Measurements from ENCODE around the gene PDSS2. TPM values are rescaled to one million over a fixed set of nuclear protein-coding genes. Genes with fewer than 3 reads are reported as not detected.

The PDSS2 gene
- total RNA-seq, 1 experiment from 2014 or later: 14.8 TPM

DNA sequence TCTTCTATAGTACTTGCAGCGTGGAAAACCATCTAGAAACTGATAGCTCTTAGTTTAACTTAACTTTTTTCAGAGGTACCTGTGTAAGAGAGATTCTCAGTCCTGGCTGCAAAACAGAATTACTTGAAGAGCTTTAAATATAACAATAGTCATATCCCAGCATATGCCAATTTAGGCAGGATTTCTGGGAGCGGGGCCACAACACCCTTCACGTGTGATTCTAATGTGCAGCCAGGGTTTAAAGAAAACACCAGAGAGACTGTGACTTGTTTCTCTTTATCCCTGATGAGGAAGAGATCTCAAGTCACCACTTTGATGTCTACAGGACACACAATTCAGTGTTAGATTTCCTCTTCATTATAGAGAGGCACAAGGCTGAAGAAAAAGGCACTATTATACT lies 103.7 kb downstream of the PDSS2 start:
- H3K9me3 Mint-ChIP-seq (ENCODE audit: low read depth, unreplicated experiment): no peaks in the 10 kb centered on the region
- no peak for DNase-seq
- CTCF ChIA-PET: no interaction called here
- no peak overlapping the region for H3K4me3 Mint-ChIP-seq (ENCODE audit: low read depth, unreplicated experiment)
- intact Hi-C loops (cut with micrococcal nuclease; ENCODE audit: unreplicated experiment): no loop called here
- H3K27ac Mint-ChIP-seq (ENCODE audit: unreplicated experiment): no peak overlapping the region
- H3K27me3 Mint-ChIP-seq (ENCODE audit: unreplicated experiment): no peaks in the 10 kb centered on the region
- no peaks in the 10 kb centered on the region for H3K4me1 Mint-ChIP-seq (ENCODE audit: low read depth, unreplicated experiment)
- H3K36me3 Mint-ChIP-seq (ENCODE audit: insufficient read depth, unreplicated experiment): no peaks in the 10 kb centered on the region
- BruUV-seq (replicated peaks): no TSS peak
- TF ChIP-seq, protein P1, sequence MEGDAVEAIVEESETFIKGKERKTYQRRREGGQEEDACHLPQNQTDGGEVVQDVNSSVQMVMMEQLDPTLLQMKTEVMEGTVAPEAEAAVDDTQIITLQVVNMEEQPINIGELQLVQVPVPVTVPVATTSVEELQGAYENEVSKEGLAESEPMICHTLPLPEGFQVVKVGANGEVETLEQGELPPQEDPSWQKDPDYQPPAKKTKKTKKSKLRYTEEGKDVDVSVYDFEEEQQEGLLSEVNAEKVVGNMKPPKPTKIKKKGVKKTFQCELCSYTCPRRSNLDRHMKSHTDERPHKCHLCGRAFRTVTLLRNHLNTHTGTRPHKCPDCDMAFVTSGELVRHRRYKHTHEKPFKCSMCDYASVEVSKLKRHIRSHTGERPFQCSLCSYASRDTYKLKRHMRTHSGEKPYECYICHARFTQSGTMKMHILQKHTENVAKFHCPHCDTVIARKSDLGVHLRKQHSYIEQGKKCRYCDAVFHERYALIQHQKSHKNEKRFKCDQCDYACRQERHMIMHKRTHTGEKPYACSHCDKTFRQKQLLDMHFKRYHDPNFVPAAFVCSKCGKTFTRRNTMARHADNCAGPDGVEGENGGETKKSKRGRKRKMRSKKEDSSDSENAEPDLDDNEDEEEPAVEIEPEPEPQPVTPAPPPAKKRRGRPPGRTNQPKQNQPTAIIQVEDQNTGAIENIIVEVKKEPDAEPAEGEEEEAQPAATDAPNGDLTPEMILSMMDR (IDR thresholded peaks at IDR 0.05; ENCODE audit: unreplicated experiment): no peak

DNA sequence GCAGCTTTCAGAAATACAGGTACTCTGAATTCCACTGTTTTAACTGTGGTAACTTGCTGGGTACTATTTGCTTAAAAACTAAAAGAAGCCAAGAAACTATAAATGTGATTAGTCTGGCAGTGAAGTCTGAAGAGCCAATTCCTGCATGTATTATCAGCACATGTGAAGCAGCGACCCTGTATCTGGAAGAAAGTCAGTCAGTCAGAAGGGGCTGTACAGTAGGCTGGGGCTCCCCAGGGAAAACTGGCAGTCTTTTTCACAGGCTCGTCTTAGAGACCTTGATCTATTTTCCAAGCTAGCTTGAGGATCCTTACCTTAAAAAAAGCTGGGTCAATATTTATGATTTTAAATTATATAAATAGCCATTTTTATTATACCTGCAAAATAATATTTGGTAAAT lies 104.9 kb downstream of the PDSS2 start:
- TF ChIP-seq, protein P1 (IDR thresholded peaks at IDR 0.05; ENCODE audit: unreplicated experiment): no peak
- DNase-seq: no peak
- H3K4me1 Mint-ChIP-seq (ENCODE audit: low read depth, unreplicated experiment): no peaks in the 10 kb centered on the region
- no peak overlapping the region for H3K4me3 Mint-ChIP-seq (ENCODE audit: low read depth, unreplicated experiment)
- no peaks in the 10 kb centered on the region for H3K9me3 Mint-ChIP-seq (ENCODE audit: low read depth, unreplicated experiment)
- no peak overlapping the region for H3K27ac Mint-ChIP-seq (ENCODE audit: unreplicated experiment)
- CTCF ChIA-PET: no interaction called here
- intact Hi-C loops (cut with micrococcal nuclease; ENCODE audit: unreplicated experiment): no loop called here
- no TSS peak for BruUV-seq (replicated peaks)
- H3K36me3 Mint-ChIP-seq (ENCODE audit: insufficient read depth, unreplicated experiment): no peaks in the 10 kb centered on the region
- no peaks in the 10 kb centered on the region for H3K27me3 Mint-ChIP-seq (ENCODE audit: unreplicated experiment)

DNA sequence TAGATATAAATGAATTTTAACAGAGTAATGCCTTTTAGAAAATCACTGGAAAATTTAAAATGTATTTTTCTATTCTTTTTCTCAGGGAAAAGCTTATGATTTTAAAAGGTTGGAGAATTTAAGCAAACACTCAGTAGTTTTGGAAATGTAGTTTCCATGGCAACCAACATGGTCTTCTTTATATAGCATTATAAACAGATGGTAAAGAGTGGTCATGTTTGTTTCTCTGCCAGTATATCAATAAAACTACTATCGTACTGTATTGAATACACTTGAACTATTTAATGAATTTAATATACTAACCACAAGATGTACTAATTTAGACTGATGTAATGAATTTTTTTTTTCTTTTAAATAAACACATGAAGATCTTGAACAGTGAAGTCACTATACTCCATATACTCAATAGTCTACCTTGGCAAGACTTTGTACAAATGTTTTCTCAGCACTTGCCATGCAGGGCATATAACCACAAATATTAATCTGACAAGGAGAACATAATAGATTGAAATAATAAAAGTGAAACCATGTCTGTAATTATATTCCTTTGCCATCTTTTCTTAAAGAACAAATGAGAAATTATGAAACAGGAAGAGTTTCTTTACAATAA lies 105.5 kb downstream of the PDSS2 start:
- TF ChIP-seq, protein P1 (IDR thresholded peaks at IDR 0.05; ENCODE audit: unreplicated experiment): no peak
- no TSS peak for BruUV-seq (replicated peaks)
- Mint-ChIP-seq H3K27ac (ENCODE audit: unreplicated experiment) (no peak overlapping the region), H3K27me3 (ENCODE audit: unreplicated experiment) (no peaks in the 10 kb centered on the region), H3K4me1 (ENCODE audit: low read depth, unreplicated experiment) (no peaks in the 10 kb centered on the region), H3K9me3 (ENCODE audit: low read depth, unreplicated experiment) (no peaks in the 10 kb centered on the region), H3K36me3 (ENCODE audit: insufficient read depth, unreplicated experiment) (no peaks in the 10 kb centered on the region), H3K4me3 (ENCODE audit: low read depth, unreplicated experiment) (no peak overlapping the region)
- DNase-seq: no peak
- intact Hi-C loops (cut with micrococcal nuclease; ENCODE audit: unreplicated experiment): no loop called here
- CTCF ChIA-PET: no interaction called here

DNA sequence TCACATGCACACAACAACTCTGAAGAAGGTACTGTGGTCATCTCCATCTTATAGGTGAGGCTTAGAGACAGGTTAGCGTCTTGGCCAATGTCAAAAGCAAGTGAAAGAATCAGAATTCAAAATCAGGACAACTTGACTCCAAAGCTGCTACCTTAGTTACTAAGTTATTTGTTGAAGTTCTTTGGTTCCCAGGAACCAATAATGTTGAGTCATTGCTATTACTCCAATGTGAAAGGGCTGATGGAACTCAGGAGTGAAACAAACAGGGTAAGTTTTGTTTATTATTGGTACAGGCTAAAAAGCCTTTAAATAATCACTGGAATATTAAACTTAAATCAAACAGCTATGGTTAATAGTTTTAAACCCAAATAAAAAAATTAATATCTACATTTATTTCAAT lies 111.1 kb downstream of the PDSS2 start:
- Mint-ChIP-seq H3K36me3 (ENCODE audit: insufficient read depth, unreplicated experiment) (no peaks in the 10 kb centered on the region), H3K4me3 (ENCODE audit: low read depth, unreplicated experiment) (no peak overlapping the region), H3K4me1 (ENCODE audit: low read depth, unreplicated experiment) (no peaks in the 10 kb centered on the region), H3K27me3 (ENCODE audit: unreplicated experiment) (no peaks in the 10 kb centered on the region), H3K9me3 (ENCODE audit: low read depth, unreplicated experiment) (no peaks in the 10 kb centered on the region), H3K27ac (ENCODE audit: unreplicated experiment) (no peak overlapping the region)
- no peak for DNase-seq
- CTCF ChIA-PET: no interaction called here
- TF ChIP-seq, protein P1 (IDR thresholded peaks at IDR 0.05; ENCODE audit: unreplicated experiment): no peak
- no TSS peak for BruUV-seq (replicated peaks)
- intact Hi-C loops (cut with micrococcal nuclease; ENCODE audit: unreplicated experiment): no loop called here
